Right cardiac atrium (tissue), 5 donors: Measurements from ENCODE around the gene LMBR1. TPM values are rescaled to one million over a fixed set of nuclear protein-coding genes. Genes with fewer than 3 reads are reported as not detected.
"Not testable (repeated sequence)": the region's sequence is repeated elsewhere in the genome, so short reads cannot be mapped to it uniquely, and the experiment has no call there.

ENCODE experiments used
- ATAC-seq, 2 donors: fragments of 200-7000 bp; cut with Tn5 transposase; one replicate each; pipeline versions ENCODE4 v1.8.0 to v1.9.1; 2020; ENCODE audit warnings: moderate library complexity in 2 of 2, mild to moderate bottlenecking in 1 of 2
- DNase-seq, 3 donors: peaks; one replicate each; pipeline ENCODE4 v3.0.0-alpha.2; 2020
- H3K27ac ChIP-seq: one replicate; pipeline ENCODE4 v1.5.1; 2013; ENCODE audit warnings: mild to moderate bottlenecking, low read length, control low read depth, moderate library complexity
- H3K27me3 ChIP-seq: one replicate; pipeline ENCODE4 v1.6.1; 2013; ENCODE audit not compliant: control insufficient read depth, insufficient read depth
- H3K4me1 ChIP-seq: one replicate; pipeline ENCODE4 v1.6.1; 2013; ENCODE audit warnings: low read length; ENCODE audit not compliant: control insufficient read depth, insufficient read depth
- H3K4me3 ChIP-seq: one replicate; pipeline ENCODE4 v1.5.1; 2013; ENCODE audit warnings: low read length, control low read depth
- H3K9me3 ChIP-seq: one replicate; pipeline ENCODE4 v1.6.1; 2013; ENCODE audit warnings: low read length; ENCODE audit not compliant: control insufficient read depth
- WGBS: extraction: QIAGEN DNeasy Blood & Tissue Kit; methylation state at CpG from one replicate; pipeline ENCODE4 v1.1.7; 2013; 5-methylcytosine and 5-hydroxymethylcytosine counted together
- intact Hi-C, 4 donors: fragments of 100-400 bp; cut with DNase I; formaldehyde crosslinking; loops; one replicate each; pipeline versions ENCODE4 v1.11.0 to v1.14.0; 2022 to 2023
- long read RNA-seq, 4 donors: library from polyadenylated mRNA; unstranded; transcript quantifications; one replicate each; pipeline ENCODE4 v2.0.0, GENCODE V29; 2020 to 2021
- polyA plus RNA-seq: library from polyadenylated mRNA; stranded (reverse); fragments of 200-250 nt; gene quantifications from one replicate; pipeline ENCODE4 v1.2.3, GENCODE V29; 2013
- total RNA-seq, 4 donors: library from RNA; stranded (reverse); fragmentation: NEBNext Ultra II Directional; extraction: Animal tissue kit (Norgen Biotek cat#: 25700); gene quantifications; one replicate each; pipeline ENCODE4 v1.2.1, GENCODE V29; 2021
- donor health status: healthy with polysubstance abuse.
- donor health status: DM: no; HTN: yes; CAD: no.
- donor health status: DM: no; HTN: no; CAD: no.
- donor health status: DM: no; HTN: yes; CAD: no; lungs with severe emphysema.
- donor health status: DM: yes; HTN: yes; CAD: no.

The LMBR1 gene, protein sequence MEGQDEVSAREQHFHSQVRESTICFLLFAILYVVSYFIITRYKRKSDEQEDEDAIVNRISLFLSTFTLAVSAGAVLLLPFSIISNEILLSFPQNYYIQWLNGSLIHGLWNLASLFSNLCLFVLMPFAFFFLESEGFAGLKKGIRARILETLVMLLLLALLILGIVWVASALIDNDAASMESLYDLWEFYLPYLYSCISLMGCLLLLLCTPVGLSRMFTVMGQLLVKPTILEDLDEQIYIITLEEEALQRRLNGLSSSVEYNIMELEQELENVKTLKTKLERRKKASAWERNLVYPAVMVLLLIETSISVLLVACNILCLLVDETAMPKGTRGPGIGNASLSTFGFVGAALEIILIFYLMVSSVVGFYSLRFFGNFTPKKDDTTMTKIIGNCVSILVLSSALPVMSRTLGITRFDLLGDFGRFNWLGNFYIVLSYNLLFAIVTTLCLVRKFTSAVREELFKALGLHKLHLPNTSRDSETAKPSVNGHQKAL
- total RNA-seq (10 to 100 TPM; 45.3 to 48.7 (median 46.6) TPM), polyA plus RNA-seq (8.1 TPM)
- long read RNA-seq, donor 1, full-length matches to known transcripts: 16 of 34 reads
- long read RNA-seq, donor 1, partial matches to known transcripts: 1 of 34 reads
- long read RNA-seq, donor 1, other reads (novel, unspliced or antisense): 17 of 34 reads
- long read RNA-seq, donor 2, full-length matches to known transcripts: 18 of 23 reads
- long read RNA-seq, donor 2, partial matches to known transcripts: 0 of 23 reads
- long read RNA-seq, donor 2, other reads (novel, unspliced or antisense): 5 of 23 reads
- long read RNA-seq, donor 3, full-length matches to known transcripts: 28 of 65 reads
- long read RNA-seq, donor 3, partial matches to known transcripts: 11 of 65 reads
- long read RNA-seq, donor 3, other reads (novel, unspliced or antisense): 26 of 65 reads
- long read RNA-seq, donor 4, full-length matches to known transcripts: 11 of 17 reads
- long read RNA-seq, donor 4, partial matches to known transcripts: 1 of 17 reads
- long read RNA-seq, donor 4, other reads (novel, unspliced or antisense): 5 of 17 reads

GRCh38 chr7:156892821-156893706 lies at the start of gene LMBR1:
TSS of gene LMBR1 (minus strand) at chr7:156893183. CDS start at chr7:156892993, 190 bp downstream.
- peak within 1 kb of the TSS; percentile 99 for H3K27ac ChIP-seq
- under 1% methylated on average over 97 of the region's 97 CpGs for WGBS
- H3K9me3 ChIP-seq: no peaks in the 10 kb centered on the region

GRCh38 chr7:156942708-156943090 lies 49.7 kb upstream of the LMBR1 start:
- intact Hi-C loops: no loop called here
- Histone ChIP-seq H3K9me3 (no peaks in the 10 kb centered on the region), H3K27me3 (no peaks in the 10 kb centered on the region), H3K4me1 (no peaks in the 10 kb centered on the region), H3K4me3 (no peak overlapping the region), H3K27ac (no peak overlapping the region)
- no peak for DNase-seq
- WGBS: 45% methylated on average over 24 of the region's 24 CpGs
- ATAC-seq: peak; percentile 16 to 32

More at GRCh38 chr7:156892821-156893706, at the start of gene LMBR1:
- ATAC-seq (peak; percentile 97 to 98), DNase-seq (peak; percentile 95 to 98 (median 98))
- peak within 1 kb of the TSS; percentile 96 for H3K4me3 ChIP-seq
- intact Hi-C loops: loop anchor here in 1 of 4 donors (5.0 kb wide), 1 partner anchor 444 kb away; the partner anchor contains the start of gene DNAJB6
- no peaks in the 10 kb centered on the region for H3K4me1 ChIP-seq
- H3K27me3 ChIP-seq: no peaks in the 10 kb centered on the region

DNA sequence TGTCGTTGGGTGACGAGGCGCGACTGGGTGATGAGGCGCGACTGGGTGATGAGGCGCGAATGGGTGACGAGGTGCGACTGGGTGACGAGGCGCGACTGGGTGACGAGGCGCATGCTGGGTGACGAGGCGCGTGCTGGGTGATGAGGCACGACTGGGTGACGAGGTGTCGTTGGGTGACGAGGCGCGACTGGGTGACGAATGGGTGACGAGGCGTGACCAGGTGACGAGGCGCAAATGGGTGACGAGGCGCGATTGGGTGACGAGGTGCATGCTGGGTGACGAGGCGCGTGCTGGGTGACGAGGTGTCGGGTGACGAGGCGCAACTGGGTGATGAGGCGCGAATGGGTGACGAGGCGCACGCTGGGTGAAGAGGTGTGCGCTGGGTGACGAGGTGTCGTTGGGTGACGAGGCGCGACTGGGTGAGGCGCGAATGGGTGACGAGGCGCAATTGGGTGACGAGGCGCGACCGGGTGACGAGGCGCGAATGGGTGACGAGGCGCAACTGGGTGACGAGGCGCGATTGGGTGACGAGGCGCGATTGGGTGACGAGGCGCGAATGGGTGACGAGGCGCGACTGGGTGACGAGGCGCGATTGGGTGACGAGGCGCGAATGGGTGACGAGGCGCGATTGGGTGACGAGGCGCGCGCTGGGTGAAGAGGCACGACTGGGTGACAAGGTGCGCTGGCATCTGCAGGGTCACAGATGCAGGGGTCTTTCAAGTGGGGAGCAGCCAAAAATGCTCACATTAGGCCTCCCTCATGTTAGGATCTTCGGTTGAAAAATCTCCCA lies 48.6 kb upstream of the LMBR1 start:
- H3K27me3 ChIP-seq: no peaks in the 10 kb centered on the region

DNA sequence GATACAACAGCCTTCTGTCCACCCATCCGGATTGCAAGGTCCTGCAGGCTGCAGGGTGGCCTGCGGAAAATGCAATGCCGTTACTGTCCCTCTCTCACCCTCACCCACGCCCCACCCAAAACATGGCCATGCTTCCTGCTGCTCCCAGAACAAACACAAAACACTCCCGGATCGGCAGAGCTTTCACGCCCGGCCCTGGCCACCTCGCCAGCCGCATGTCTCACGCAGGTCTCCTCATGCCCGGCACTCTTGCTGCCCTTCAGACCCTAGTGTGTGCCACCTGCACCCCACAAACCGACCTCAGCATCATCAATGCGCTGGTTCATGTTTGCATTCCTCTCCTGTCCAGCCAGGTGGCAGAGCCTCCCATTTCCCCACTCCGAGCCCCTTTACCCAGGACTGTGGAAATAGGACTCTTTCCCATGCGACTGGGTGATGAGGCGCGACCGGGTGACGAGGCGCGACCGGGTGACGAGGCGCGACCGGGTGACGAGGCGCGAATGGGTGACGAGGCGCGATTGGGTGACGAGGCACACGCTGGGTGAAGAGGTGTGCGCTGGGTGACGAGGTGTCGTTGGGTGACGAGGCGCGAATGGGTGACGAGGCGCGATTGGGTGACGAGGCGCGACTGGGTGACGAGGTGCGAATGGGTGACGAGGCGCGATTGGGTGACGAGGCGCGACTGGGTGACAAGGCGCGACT lies 47.6 kb upstream of the LMBR1 start:
- no peak for DNase-seq
- no peak overlapping the region for H3K4me3 ChIP-seq
- WGBS: 97% methylated on average over 57 of the region's 57 CpGs
- no peak for ATAC-seq
- intact Hi-C loops: no loop called here
- no peaks in the 10 kb centered on the region for H3K9me3 ChIP-seq
- H3K27ac ChIP-seq: no peak overlapping the region
- H3K27me3 ChIP-seq: no peaks in the 10 kb centered on the region
- no peaks in the 10 kb centered on the region for H3K4me1 ChIP-seq

More for the DNA sequence above, 48.6 kb upstream of the LMBR1 start:
- Histone ChIP-seq H3K9me3 (no peaks in the 10 kb centered on the region), H3K4me1 (no peaks in the 10 kb centered on the region), H3K27ac (no peak overlapping the region), H3K4me3 (no peak overlapping the region)
- ATAC-seq: no peak
- intact Hi-C loops: no loop called here
- peak in 1 of 3 donors; percentile 40 for DNase-seq
- WGBS: 97% methylated on average over 92 of the region's 92 CpGs

- H3K27ac ChIP-seq, H3K4me3 ChIP-seq, H3K9me3 ChIP-seq, H3K27me3 ChIP-seq, H3K4me1 ChIP-seq, ATAC-seq, intact Hi-C loops, DNase-seq: not testable (repeated sequence)
- WGBS: 88% methylated on average over 3 of the region's 3 CpGs
Observed at GRCh38 chr7:156936766-156937165, 43.8 kb upstream of the LMBR1 start.

GRCh38 chr7:156935250-156935649 lies 42.3 kb upstream of the LMBR1 start:
- H3K9me3 ChIP-seq: no peaks in the 10 kb centered on the region
- DNase-seq: no peak
- no peak overlapping the region for H3K27ac ChIP-seq
- intact Hi-C loops: no loop called here
- H3K4me3 ChIP-seq: no peak overlapping the region
- WGBS: 84% methylated on average over 7 of the region's 7 CpGs
- H3K4me1 ChIP-seq: no peaks in the 10 kb centered on the region
- H3K27me3 ChIP-seq: no peaks in the 10 kb centered on the region
- no peak for ATAC-seq

- 19% methylated on average over 7 of the region's 7 CpGs for WGBS
- H3K4me1 ChIP-seq: no peaks in the 10 kb centered on the region
- no peaks in the 10 kb centered on the region for H3K9me3 ChIP-seq
- intact Hi-C loops: no loop called here
- H3K27ac ChIP-seq: no peak overlapping the region
- H3K4me3 ChIP-seq: no peak overlapping the region
- ATAC-seq (peak in 1 of 2 donors; percentile 63), DNase-seq (no peak)
- H3K27me3 ChIP-seq: no peaks in the 10 kb centered on the region
Observed at GRCh38 chr7:156932006-156932405, 39.0 kb upstream of the LMBR1 start.

GRCh38 chr7:156929789-156930539 lies 37.0 kb upstream of the LMBR1 start:
- H3K27me3 ChIP-seq: no peaks in the 10 kb centered on the region
- H3K9me3 ChIP-seq: no peaks in the 10 kb centered on the region
- no peak overlapping the region for H3K27ac ChIP-seq
- no peak for ATAC-seq
- intact Hi-C loops: no loop called here
- no peaks in the 10 kb centered on the region for H3K4me1 ChIP-seq
- DNase-seq: no peak
- no peak overlapping the region for H3K4me3 ChIP-seq
- 70% methylated on average over 16 of the region's 16 CpGs for WGBS

DNA sequence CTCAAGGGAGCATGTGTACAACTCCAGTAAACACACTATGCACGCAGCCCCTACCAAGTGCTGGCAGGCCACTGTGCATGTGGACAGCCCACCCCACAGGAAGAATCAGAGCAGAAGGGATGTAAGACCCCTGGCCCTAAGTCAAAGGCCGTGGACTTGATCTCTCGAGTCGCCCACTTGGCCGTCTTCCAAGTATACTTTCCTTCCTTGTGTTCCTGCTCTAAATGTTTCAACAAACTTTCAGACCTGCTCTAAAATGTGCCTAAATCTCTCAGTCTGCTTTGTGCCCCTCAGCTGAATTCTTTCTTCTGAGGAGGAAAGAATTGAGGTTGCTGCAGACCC lies 35.4 kb upstream of the LMBR1 start:
- Histone ChIP-seq H3K27me3 (no peaks in the 10 kb centered on the region), H3K9me3 (no peaks in the 10 kb centered on the region), H3K4me3 (no peak overlapping the region), H3K4me1 (no peaks in the 10 kb centered on the region), H3K27ac (no peak overlapping the region)
- 41% methylated on average over 5 of the region's 5 CpGs for WGBS
- intact Hi-C loops: no loop called here
- ATAC-seq (no peak), DNase-seq (no peak)
